PC-9 (cell line): ENCODE measurements around the gene BICC1. TPM values are rescaled to one million over a fixed set of nuclear protein-coding genes. Genes with fewer than 3 reads are reported as not detected.

ENCODE experiments used
- BruUV-seq: library from RNA; stranded (reverse); fragments of 400-500 nt; replicated peaks from 2 replicates; lab custom pipeline; 2021; lab: Mats Ljungman, UMichigan
- CTCF ChIA-PET: fragments of 300-600 bp; sonication (Branson Sonifier 250); formaldehyde crosslinking; loops from one replicate; lab custom pipeline; 2022; ENCODE audit warnings: antibody characterized with exemption; lab: Charles Lee
- POLR2A ChIA-PET: fragments of 300-600 bp; sonication (Branson Sonifier 250); formaldehyde crosslinking; loops from one replicate; lab custom pipeline; 2022; ENCODE audit warnings: antibody characterized with exemption; ENCODE audit not compliant: unreplicated experiment; lab: Charles Lee
- DNase-seq, 2 experiments: peaks; one replicate each; pipeline versions ENCODE4 v3.0.0 to v3.0.0-alpha.2; 2015 to 2022; ENCODE audit warnings: mixed read lengths in 1 of 2
- H2AFZ ChIP-seq: fragments of 200-600 bp; sonication (generic); 2 replicates; pipeline ENCODE4 v1.8.1; 2017; ENCODE audit warnings: antibody characterized with exemption
- H3F3A ChIP-seq: fragments of 200-600 bp; sonication (generic); 2 replicates; pipeline ENCODE4 v1.8.1; 2017; ENCODE audit warnings: antibody characterized with exemption, mild to moderate bottlenecking, low read depth; ENCODE audit not compliant: insufficient read depth
- H3K27ac ChIP-seq: fragments of 200-600 bp; sonication (generic); 2 replicates; pipeline ENCODE4 v1.6.1; 2016; ENCODE audit warnings: mixed run types
- H3K27me3 ChIP-seq: fragments of 200-600 bp; sonication (generic); 2 replicates; pipeline ENCODE4 v1.6.1; 2016; ENCODE audit warnings: low read depth, mixed run types; ENCODE audit not compliant: insufficient read depth
- H3K36me3 ChIP-seq: fragments of 200-600 bp; sonication (generic); 2 replicates; pipeline ENCODE4 v1.6.1; 2016; ENCODE audit warnings: low read depth, mixed run types
- H3K4me1 ChIP-seq: fragments of 200-600 bp; sonication (generic); replicated peaks from 2 replicates; pipeline ENCODE4 v1.6.1; 2016; ENCODE audit warnings: mixed run types; ENCODE audit not compliant: insufficient read depth
- H3K4me2 ChIP-seq: fragments of 200-600 bp; sonication (generic); 2 replicates; pipeline ENCODE4 v1.6.1; 2017; ENCODE audit warnings: mixed run types
- H3K4me3 ChIP-seq: fragments of 200-600 bp; sonication (generic); 2 replicates; pipeline ENCODE4 v1.6.1; 2016; ENCODE audit warnings: mixed run types
- H3K79me2 ChIP-seq: fragments of 200-600 bp; sonication (generic); 2 replicates; pipeline ENCODE4 v1.6.1; 2017; ENCODE audit warnings: low read depth, mixed run types
- H3K9me2 ChIP-seq: fragments of 200-600 bp; sonication (generic); 2 replicates; pipeline ENCODE4 v1.8.1; 2017; ENCODE audit warnings: mild to moderate bottlenecking; ENCODE audit not compliant: insufficient read depth
- H3K9me3 ChIP-seq: fragments of 200-600 bp; sonication (generic); 2 replicates; pipeline ENCODE4 v1.8.1; 2016; ENCODE audit warnings: low read depth; ENCODE audit not compliant: insufficient read depth
- H4K20me1 ChIP-seq: fragments of 200-600 bp; sonication (generic); 2 replicates; pipeline ENCODE4 v1.8.1; 2017; ENCODE audit not compliant: insufficient read depth
- CTCF ChIP-seq: fragments of 200-600 bp; sonication (generic); conservative IDR thresholded peaks from 2 replicates; pipeline ENCODE4 v1.6.1; 2017; ENCODE audit warnings: mixed run types, antibody characterized with exemption, mild to moderate bottlenecking, moderate library complexity
- EZH2 ChIP-seq: fragments of 200-600 bp; sonication (generic); IDR thresholded peaks from 2 replicates; pipeline ENCODE4 v1.8.0; 2017; ENCODE audit warnings: antibody characterized with exemption, low read depth
- intact Hi-C: fragments of 100-400 bp; cut with micrococcal nuclease; formaldehyde crosslinking; loops from one replicate; pipeline ENCODE4 v1.10.0; 2022; ENCODE audit not compliant: unreplicated experiment
- total RNA-seq: library from RNA; stranded (reverse); gene quantifications from 2 replicates; pipeline ENCODE4 v1.2.3, GENCODE V29; 2021

Gene BICC1
- total RNA-seq, 1 experiment from 2014 or later = not detected

- no peak for DNase-seq
- TF ChIP-seq EZH2 (no peak), CTCF (no peak)
- no peak overlapping the region for H3K27ac ChIP-seq
These were observed 235.0 kb downstream of the BICC1 start for GRCh38 chr10:58747687-58748086.

GRCh38 chr10:58752665-58753064, 240.0 kb downstream of the BICC1 start:
- Histone ChIP-seq H3F3A (no peaks in the 10 kb centered on the region), H3K4me3 (no peak overlapping the region), H3K79me2 (no peaks in the 10 kb centered on the region), H3K9me3 (no peaks in the 10 kb centered on the region), H3K9me2 (no peaks in the 10 kb centered on the region), H4K20me1 (no peaks in the 10 kb centered on the region), H3K4me1 (peaks cover 4% of the 10 kb centered on the region; the same call in 1 of the 2 replicates), H3K4me2 (no peak overlapping the region), H3K36me3 (no peaks in the 10 kb centered on the region), H3K27me3 (no peaks in the 10 kb centered on the region), H3K27ac (no peak overlapping the region), H2AFZ (no peak overlapping the region)
- DNase-seq = no peak
- no TSS peak for BruUV-seq
- TF ChIP-seq CTCF = no peak
- TF ChIP-seq EZH2 = no peak
- ChIA-PET POLR2A (no interaction called here), CTCF (no interaction called here)
- intact Hi-C loops = no loop called here

More at GRCh38 chr10:58747687-58748086, 235.0 kb downstream of the BICC1 start:
- no peak overlapping the region for H3K4me2 ChIP-seq
- no TSS peak for BruUV-seq
- no peaks in the 10 kb centered on the region for H3F3A ChIP-seq
- CTCF ChIA-PET = no interaction called here
- no peaks in the 10 kb centered on the region for H3K79me2 ChIP-seq
- intact Hi-C loops = no loop called here
- POLR2A ChIA-PET = interaction anchor here (0.6 kb wide), 1 partner anchor 194 kb away, joined by 5 read pairs; no protein-coding TSS in a partner anchor
- no peaks in the 10 kb centered on the region for H3K4me1 ChIP-seq
- H3K9me3 ChIP-seq = no peaks in the 10 kb centered on the region
- no peak overlapping the region for H3K4me3 ChIP-seq
- no peak overlapping the region for H2AFZ ChIP-seq
- H3K9me2 ChIP-seq = no peaks in the 10 kb centered on the region
- H3K36me3 ChIP-seq = no peaks in the 10 kb centered on the region
- H4K20me1 ChIP-seq = no peaks in the 10 kb centered on the region
- H3K27me3 ChIP-seq = no peaks in the 10 kb centered on the region

GRCh38 chr10:58753425-58753824, 240.8 kb downstream of the BICC1 start:
- TF ChIP-seq EZH2 (no peak), CTCF (no peak)
- H3K4me1 ChIP-seq = peaks cover 4% of the 10 kb centered on the region; the same call in 1 of the 2 replicates
- no peak overlapping the region for H2AFZ ChIP-seq
- no peaks in the 10 kb centered on the region for H3F3A ChIP-seq
- ChIA-PET POLR2A (no interaction called here), CTCF (no interaction called here)
- no peak overlapping the region for H3K27ac ChIP-seq
- DNase-seq = no peak
- no peak overlapping the region for H3K4me2 ChIP-seq
- BruUV-seq = no TSS peak
- no peaks in the 10 kb centered on the region for H3K36me3 ChIP-seq
- H3K79me2 ChIP-seq = no peaks in the 10 kb centered on the region
- H4K20me1 ChIP-seq = no peaks in the 10 kb centered on the region
- intact Hi-C loops = no loop called here
- H3K4me3 ChIP-seq = no peak overlapping the region
- no peaks in the 10 kb centered on the region for H3K9me2 ChIP-seq
- no peaks in the 10 kb centered on the region for H3K9me3 ChIP-seq
- H3K27me3 ChIP-seq = no peaks in the 10 kb centered on the region
